HG03175 (cell line): ENCODE measurements around the gene FIBP.

Experiments
- ATAC-seq: cut with Tn5 transposase; IDR thresholded peaks from one replicate; pipeline ENCODE4 v1.9.1; 2021; ENCODE audit warnings: mild to moderate bottlenecking, moderate library complexity; ENCODE audit not compliant: unreplicated experiment

FIBP gene

GRCh38 chr11:65860278-65861164 is 27.8 kb downstream of the FIBP start, which contains the start of gene MUS81:
MUS81 (plus strand) TSS chr11:65860433; CDS start chr11:65860754, 321 bp downstream.
- peak; percentile 36 for ATAC-seq

GRCh38 chr11:65859812-65860277 is 28.4 kb downstream of the FIBP start:
- no peak for ATAC-seq

- ATAC-seq, result peak; percentile 54
Measured at GRCh38 chr11:65859095-65859811, 29.0 kb downstream of the FIBP start.

GRCh38 chr11:65858681-65859087 is 29.6 kb downstream of the FIBP start:
- ATAC-seq, result no peak

DNA sequence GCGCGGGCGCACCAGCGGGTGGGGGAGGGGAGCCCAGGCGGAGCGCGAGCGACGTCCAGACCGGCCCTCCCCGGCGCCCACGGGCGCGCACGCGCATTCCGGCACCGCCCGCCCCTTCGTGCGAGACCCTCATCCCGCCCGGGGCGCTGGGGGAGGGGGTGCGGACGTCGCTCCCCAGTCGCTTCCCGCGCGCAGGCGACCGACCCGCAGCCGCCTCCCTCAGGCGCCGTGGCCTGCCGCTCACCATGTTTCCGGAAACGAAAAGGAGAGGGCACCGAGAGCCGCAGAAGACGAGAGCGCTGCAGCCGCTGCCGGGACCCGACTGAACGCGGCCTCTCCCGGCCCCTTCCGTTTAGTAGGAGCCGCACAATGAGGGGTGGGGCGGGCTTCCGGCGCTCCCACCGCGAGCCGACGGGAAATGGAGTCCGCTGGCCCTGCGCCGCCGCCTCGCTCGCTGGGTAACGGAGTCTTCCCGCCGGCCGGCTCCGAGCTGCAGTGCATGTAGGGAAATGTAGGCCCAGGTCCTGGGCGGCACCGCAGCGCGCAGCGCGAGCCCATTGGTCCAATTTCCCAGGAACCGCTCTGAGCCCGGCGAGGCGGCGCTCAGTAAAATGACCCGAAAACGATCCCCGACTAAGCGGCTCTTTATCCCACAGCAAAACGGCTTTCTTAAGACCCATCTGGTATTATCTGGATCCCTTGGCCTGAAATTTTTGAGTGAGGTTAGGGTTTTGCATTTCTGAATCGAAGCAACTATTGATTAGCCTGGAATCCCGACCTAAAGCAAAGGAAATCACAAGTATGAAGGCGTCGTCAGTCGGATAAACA is 30.2 kb downstream of the FIBP start, which contains the start of gene CFL1:
CFL1 (minus strand) TSS at position 328 of the 828 bp plus-strand sequence; CDS start at position 247, 81 bp downstream.
- ATAC-seq, result peak; percentile 44

DNA sequence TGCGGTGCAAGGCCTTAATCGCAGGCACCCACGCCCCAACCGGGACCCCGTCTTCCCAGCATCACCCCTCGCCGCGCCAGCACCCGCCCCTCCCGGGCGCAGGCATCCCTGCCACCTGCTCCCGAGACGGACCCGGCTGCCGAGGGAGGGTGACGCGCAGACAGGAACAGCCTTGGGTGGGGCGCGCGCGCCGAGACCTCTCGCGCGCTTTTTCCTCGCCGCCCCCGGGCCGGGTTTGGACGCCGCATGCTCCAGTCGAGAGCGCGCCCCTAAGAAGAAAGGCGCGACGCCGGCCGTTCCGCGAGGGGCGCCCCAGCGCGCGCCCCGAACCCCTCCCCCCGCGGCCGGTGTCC is 30.8 kb downstream of the FIBP start:
- ATAC-seq, result no peak

GRCh38 chr11:65856689-65857499 is 31.4 kb downstream of the FIBP start:
- ATAC-seq, result peak; percentile 13

DNA sequence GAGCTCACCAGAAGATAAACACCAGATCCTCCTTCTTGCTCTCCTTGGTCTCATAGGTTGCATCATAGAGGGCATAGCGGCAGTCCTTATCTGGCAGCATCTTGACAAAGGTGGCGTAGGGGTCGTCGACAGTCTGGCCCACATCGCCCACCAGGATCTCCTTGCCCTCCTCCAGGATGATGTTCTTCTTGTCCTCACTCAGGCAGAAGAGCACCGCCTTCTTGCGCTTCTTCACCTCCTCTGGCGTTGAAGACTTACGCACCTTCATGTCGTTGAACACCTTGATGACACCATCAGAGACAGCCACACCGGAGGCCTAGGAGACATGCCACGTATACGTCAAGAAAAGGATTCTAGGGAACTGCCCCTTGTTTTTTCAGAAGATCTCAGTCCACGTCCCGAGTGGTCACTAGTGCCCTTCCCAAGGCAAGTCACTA is 32.3 kb downstream of the FIBP start:
- ATAC-seq, result no peak

DNA sequence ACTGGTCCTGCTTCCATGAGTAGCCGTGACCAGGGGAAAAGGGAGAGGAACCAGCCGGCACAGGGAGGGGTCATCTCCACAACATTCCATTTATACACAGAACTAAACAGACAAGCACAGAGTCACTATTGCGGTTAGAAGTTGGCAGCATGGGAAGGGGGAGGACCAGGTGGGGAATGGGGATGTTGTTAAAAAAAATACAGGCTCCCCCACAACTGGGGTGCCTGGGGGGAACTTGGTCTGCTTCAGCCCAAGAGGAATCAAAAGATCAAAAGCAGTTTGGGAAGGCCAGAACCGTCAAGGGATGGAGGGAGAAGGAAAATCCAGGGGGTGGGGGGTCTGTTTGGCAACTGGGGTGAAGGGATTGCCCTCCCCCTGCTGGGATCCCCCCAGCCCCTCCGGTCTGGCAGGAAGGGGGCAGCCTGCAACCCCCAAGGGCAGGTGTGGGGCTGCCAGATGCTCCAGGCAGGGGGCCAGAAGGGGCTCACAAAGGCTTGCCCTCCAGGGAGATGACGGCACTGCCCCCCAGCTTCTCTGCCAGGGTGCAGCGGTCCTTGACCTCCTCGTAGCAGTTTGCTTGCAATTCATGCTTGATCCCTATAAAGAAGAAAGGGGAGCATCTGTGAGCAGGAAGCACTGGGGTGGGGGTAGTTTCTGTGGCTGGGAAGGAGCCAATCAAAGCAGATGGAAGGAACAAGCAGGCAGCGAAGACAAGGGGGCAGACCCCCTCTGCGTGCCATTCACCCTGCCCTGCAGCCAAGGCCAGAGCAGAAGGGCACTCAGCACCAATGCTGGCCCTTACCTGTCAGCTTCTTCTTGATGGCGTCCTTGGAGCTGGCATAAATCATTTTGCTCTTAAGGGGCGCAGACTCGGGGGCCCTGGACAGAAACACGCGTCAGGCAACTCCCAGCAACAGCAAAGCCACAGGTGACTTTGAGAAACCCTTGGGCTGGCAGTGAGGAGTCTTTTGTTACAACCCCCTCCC is 33.1 kb downstream of the FIBP start:
- ATAC-seq, result no peak

DNA sequence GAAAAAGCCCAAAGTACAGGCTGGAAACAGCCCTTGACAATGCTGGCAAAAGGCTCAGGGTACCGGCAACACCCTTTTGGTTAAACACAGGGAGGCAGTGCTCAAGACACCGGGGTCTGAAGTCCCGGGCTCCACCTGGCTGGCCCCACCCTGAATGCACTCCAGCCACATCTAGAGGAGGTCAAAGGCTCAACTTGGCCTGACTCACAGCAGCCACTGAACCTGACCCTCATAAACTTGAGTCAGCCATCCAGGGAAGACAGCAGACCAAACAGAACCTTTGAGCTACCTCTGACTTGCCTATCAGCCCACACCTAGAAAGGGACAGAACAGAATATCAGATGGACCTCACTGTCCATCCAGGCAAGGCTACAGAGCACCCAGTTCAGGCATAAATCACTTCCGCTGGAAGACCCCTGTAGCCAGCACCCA is 34.1 kb downstream of the FIBP start:
- ATAC-seq, result no peak

DNA sequence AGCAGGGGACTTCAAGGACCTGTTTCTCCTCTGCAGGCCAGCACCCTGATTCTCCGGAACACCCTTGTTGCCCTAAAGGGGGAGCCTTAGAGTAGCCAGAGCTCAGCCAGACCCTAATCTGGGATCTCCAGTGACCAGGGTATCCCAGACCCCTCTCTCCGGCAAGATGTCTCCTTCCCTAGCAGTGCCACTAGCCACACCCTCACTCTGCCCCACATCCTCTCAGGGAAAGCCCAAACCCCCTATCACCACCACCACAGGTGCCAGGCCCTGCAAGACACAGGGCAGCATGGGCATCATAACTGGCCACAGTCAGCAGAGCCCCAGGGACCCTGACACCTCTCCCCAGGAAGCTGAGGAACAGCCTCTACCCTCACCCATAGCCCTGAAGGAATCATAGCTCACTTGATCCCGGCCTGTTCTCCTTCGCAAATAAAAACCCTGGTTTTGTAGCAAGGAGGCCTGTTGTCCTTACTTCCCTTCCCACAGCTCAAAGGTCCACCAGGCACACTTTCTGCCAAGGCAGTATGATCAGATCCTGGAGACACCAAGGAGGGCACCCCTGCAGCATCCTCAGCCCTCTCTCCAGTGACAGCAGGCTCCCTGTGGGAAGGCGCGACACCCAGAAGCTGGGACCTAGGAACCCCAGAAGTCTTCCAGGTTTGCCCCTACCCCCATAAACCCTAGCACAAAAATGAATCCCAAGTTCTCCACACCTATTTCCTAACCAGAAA is 34.9 kb downstream of the FIBP start:
- ATAC-seq, result no peak

GRCh38 chr11:65852508-65853245 is 35.6 kb downstream of the FIBP start:
- ATAC-seq, result no peak

DNA sequence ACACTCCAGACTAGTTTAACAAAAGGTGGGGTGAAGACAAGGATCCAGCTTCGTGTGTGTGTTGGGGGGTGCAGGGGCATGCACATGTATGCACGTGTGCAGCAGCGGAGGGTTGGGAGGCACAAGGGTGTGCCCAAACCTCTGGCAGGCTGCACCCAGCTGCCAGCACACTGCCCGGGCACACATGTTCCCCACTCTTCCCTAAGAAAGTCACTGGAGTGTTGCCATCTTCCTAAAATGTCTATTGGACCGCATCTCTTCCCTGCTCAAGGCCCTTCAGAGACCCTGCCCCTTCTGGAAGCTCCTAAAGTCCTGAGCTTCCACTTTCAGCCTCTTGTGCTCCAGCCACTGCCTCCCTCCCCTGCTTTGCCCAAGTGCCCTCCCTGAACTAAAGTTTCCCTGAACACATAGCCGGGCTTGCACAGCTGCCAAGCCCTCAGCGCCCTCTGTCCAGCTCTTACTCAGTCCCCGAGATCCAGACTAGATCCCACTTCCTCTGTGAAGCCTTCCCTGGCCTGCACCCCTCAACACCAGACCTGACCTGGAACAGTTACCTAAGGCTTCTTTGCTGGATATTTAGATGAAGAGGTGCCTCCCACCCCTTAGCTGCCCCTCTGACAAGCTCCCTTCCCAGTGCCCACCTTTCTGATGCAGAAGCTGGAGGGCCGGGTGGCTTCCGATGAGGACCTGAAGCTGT is 36.3 kb downstream of the FIBP start:
- ATAC-seq, result no peak

- no peak for ATAC-seq
Measured at GRCh38 chr11:65851083-65851579, 37.1 kb downstream of the FIBP start.

- no peak for ATAC-seq
Measured at GRCh38 chr11:65850217-65851082, 37.8 kb downstream of the FIBP start.

DNA sequence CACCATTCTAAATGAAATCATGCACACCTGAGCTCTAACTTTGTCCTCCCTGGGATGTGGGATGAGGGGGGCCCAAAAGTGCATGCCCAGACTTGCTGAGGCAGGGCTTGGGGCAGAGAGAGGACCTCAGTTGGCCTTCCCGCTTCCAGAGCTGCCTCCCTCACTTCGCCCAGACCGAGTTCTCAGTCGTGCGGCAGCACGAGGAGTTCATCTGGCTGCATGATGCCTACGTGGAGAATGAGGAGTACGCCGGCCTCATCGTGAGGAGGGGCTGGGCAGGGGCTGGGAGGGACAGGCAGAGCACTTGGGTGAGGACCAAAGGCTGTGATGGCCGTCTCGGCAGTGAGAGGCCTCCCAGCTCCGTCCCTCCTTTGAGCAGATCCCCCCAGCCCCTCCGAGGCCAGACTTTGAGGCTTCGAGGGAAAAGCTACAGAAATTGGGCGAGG is 38.5 kb downstream of the FIBP start:
- no peak for ATAC-seq
